ENCODE measurements around the gene LRRC36.

Gene LRRC36

DNA sequence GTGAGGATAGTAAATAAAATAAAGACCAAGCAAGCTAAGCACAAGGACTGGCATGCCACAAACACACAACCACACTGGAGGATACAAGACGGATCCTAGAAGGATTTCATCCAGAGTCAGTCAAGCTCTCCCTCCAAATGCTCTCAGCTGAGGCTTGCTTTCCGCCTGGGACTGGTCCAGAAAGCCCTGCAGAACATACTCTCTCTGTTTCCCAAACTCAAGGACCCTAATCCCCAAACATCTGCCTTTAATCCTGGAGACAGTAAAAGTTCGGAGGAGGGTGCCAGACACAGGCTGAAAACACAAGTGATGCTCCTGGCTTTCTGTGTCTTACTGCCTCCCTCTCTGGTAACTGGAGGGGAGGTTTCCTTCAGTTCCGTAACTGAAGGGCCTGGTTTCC, 99.0 kb downstream of the LRRC36 start:
- Histone ChIP-seq H3K9me2 (replicated peaks; ENCODE audit: low read depth, low read length) (no peaks in the 10 kb centered on the region), H3K4me3 (ENCODE audit: low read length, poor library complexity, severe bottlenecking) (no peak overlapping the region), H3K9me3 (ENCODE audit: insufficient read depth, low read depth, low read length) (no peaks in the 10 kb centered on the region), H3K9ac (ENCODE audit: low read depth, low read length, poor library complexity, severe bottlenecking) (no peak overlapping the region), H3K79me2 (ENCODE audit: insufficient read depth, low read length) (no peaks in the 10 kb centered on the region), H2AFZ (ENCODE audit: low read length) (no peak overlapping the region), H3K27me3 (ENCODE audit: insufficient read depth, low read length, poor library complexity, severe bottlenecking) (no peaks in the 10 kb centered on the region), H3K4me2 (ENCODE audit: low read depth, low read length, poor library complexity, severe bottlenecking) (no peak overlapping the region), H3F3A (ENCODE audit: low read depth) (no peaks in the 10 kb centered on the region), H3K36me3 (ENCODE audit: insufficient read depth, low read length) (no peaks in the 10 kb centered on the region), H3K4me1 (ENCODE audit: insufficient read depth, low read length, poor library complexity, severe bottlenecking) (no peaks in the 10 kb centered on the region), H4K20me1 (ENCODE audit: insufficient read depth, low read length, poor library complexity, severe bottlenecking) (no peaks in the 10 kb centered on the region)
- TF ChIP-seq EZH2phosphoT487 (IDR thresholded peaks at IDR 0.05; ENCODE audit: borderline replicate concordance): no peak
- TF ChIP-seq, protein P1, sequence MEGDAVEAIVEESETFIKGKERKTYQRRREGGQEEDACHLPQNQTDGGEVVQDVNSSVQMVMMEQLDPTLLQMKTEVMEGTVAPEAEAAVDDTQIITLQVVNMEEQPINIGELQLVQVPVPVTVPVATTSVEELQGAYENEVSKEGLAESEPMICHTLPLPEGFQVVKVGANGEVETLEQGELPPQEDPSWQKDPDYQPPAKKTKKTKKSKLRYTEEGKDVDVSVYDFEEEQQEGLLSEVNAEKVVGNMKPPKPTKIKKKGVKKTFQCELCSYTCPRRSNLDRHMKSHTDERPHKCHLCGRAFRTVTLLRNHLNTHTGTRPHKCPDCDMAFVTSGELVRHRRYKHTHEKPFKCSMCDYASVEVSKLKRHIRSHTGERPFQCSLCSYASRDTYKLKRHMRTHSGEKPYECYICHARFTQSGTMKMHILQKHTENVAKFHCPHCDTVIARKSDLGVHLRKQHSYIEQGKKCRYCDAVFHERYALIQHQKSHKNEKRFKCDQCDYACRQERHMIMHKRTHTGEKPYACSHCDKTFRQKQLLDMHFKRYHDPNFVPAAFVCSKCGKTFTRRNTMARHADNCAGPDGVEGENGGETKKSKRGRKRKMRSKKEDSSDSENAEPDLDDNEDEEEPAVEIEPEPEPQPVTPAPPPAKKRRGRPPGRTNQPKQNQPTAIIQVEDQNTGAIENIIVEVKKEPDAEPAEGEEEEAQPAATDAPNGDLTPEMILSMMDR (conservative IDR thresholded peaks at IDR 0.05; ENCODE audit: low read length): no peak

DNA sequence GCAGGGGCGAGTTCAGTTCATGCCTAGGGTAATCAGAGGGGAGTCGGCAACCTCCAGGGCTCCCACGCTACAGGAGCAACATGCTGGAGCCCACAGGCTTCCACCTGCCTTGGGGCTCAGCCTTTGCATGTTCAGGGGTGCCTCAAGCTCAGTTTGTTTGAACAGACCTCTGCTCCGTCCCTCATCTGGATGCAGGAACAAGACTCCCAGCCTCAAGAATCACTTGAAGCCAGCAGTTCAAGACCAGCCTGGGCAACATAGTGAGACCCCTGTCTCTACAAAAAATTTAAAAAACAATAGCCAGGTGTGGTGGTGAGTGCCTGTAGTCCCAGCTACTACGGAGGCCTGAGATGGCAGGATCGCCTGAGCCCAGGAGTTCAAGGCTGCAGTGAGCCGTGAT, 99.4 kb downstream of the LRRC36 start:
- TF ChIP-seq, protein P1 (conservative IDR thresholded peaks at IDR 0.05; ENCODE audit: low read length): no peak
- Histone ChIP-seq H3K79me2 (ENCODE audit: insufficient read depth, low read length) (no peaks in the 10 kb centered on the region), H3K36me3 (ENCODE audit: insufficient read depth, low read length) (no peaks in the 10 kb centered on the region), H4K20me1 (ENCODE audit: insufficient read depth, low read length, poor library complexity, severe bottlenecking) (no peaks in the 10 kb centered on the region), H3K9me3 (ENCODE audit: insufficient read depth, low read depth, low read length) (no peaks in the 10 kb centered on the region), H3K27me3 (ENCODE audit: insufficient read depth, low read length, poor library complexity, severe bottlenecking) (no peaks in the 10 kb centered on the region), H2AFZ (ENCODE audit: low read length) (no peak overlapping the region), H3F3A (ENCODE audit: low read depth) (no peaks in the 10 kb centered on the region), H3K9me2 (replicated peaks; ENCODE audit: low read depth, low read length) (no peaks in the 10 kb centered on the region), H3K4me1 (ENCODE audit: insufficient read depth, low read length, poor library complexity, severe bottlenecking) (no peaks in the 10 kb centered on the region), H3K4me3 (ENCODE audit: low read length, poor library complexity, severe bottlenecking) (no peak overlapping the region), H3K4me2 (ENCODE audit: low read depth, low read length, poor library complexity, severe bottlenecking) (no peak overlapping the region), H3K9ac (ENCODE audit: low read depth, low read length, poor library complexity, severe bottlenecking) (no peak overlapping the region)

DNA sequence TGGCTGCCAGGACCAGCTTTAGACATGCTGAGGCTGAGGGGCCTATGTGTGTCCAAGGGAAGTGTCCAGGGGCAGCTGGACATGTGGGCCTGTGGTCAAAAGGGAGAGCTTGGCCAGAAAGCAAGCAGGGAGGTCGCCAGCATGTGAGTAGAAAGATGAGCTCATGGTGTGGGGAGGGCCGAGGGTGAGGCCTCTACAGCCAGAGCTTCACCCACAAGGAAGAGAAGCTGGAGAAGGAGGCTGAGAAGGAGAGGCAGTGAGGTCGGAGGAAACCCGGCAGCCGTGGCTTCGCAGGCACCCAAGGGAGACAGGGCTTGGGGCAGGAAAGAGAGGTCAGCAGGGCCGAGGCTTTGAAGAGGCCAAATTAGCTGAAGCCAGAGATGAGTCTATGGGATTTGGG, 100.3 kb downstream of the LRRC36 start:
- no peaks in the 10 kb centered on the region for H3K27me3 ChIP-seq (ENCODE audit: insufficient read depth, low read length, poor library complexity, severe bottlenecking)
- H3K4me2 ChIP-seq (ENCODE audit: low read depth, low read length, poor library complexity, severe bottlenecking): no peak overlapping the region
- TF ChIP-seq, protein P1 (conservative IDR thresholded peaks at IDR 0.05; ENCODE audit: low read length): no peak
- no peak for TF ChIP-seq EZH2phosphoT487 (IDR thresholded peaks at IDR 0.05; ENCODE audit: borderline replicate concordance)
- H3K9me3 ChIP-seq (ENCODE audit: insufficient read depth, low read depth, low read length): no peaks in the 10 kb centered on the region
- no peaks in the 10 kb centered on the region for H3F3A ChIP-seq (ENCODE audit: low read depth)
- no peak overlapping the region for H2AFZ ChIP-seq (ENCODE audit: low read length)
- H3K4me3 ChIP-seq (ENCODE audit: low read length, poor library complexity, severe bottlenecking): no peak overlapping the region
- no peaks in the 10 kb centered on the region for H3K36me3 ChIP-seq (ENCODE audit: insufficient read depth, low read length)
- no peaks in the 10 kb centered on the region for H3K4me1 ChIP-seq (ENCODE audit: insufficient read depth, low read length, poor library complexity, severe bottlenecking)
- H3K9me2 ChIP-seq (replicated peaks; ENCODE audit: low read depth, low read length): no peaks in the 10 kb centered on the region
- no peaks in the 10 kb centered on the region for H3K79me2 ChIP-seq (ENCODE audit: insufficient read depth, low read length)
- no peak overlapping the region for H3K9ac ChIP-seq (ENCODE audit: low read depth, low read length, poor library complexity, severe bottlenecking)
- H4K20me1 ChIP-seq (ENCODE audit: insufficient read depth, low read length, poor library complexity, severe bottlenecking): no peaks in the 10 kb centered on the region

All from Loucy (cell line).